GM23338 (cell line): ENCODE results near the gene IGDCC3. TPM values are rescaled to one million over a fixed set of nuclear protein-coding genes. Genes with fewer than 3 reads are reported as not detected.

Experiments
- ATAC-seq: fragments of 200-7000 bp; cut with Tn5 transposase; 3 replicates; pipeline ENCODE4 v1.9.1; 2020
- DNase-seq: peaks from one replicate; pipeline ENCODE4 v3.0.0-alpha.2; 2015; ENCODE audit warnings: low spot score
- H2AFZ ChIP-seq: fragments of 200-600 bp; sonication (generic); 2 replicates; pipeline ENCODE4 v1.8.0; 2016; ENCODE audit warnings: antibody characterized with exemption, mild to moderate bottlenecking, moderate library complexity
- H3F3A ChIP-seq: fragments of 200-600 bp; sonication (generic); replicated peaks from 2 replicates; pipeline ENCODE4 v1.8.0; 2017; ENCODE audit warnings: antibody characterized with exemption, mixed run types, low read depth
- H3K27ac ChIP-seq: fragments of 200-600 bp; sonication (generic); 2 replicates; pipeline ENCODE4 v1.6.1; 2016; ENCODE audit warnings: low read depth
- H3K27me3 ChIP-seq: fragments of 200-600 bp; sonication (generic); 2 replicates; pipeline ENCODE4 v1.8.0; 2016; ENCODE audit warnings: mild to moderate bottlenecking, mixed run types, moderate library complexity; ENCODE audit not compliant: insufficient read depth
- H3K36me3 ChIP-seq: fragments of 200-600 bp; sonication (generic); 2 replicates; pipeline ENCODE4 v1.8.0; 2016; ENCODE audit warnings: mild to moderate bottlenecking; ENCODE audit not compliant: insufficient read depth
- H3K4me1 ChIP-seq: fragments of 200-600 bp; sonication (generic); 2 replicates; pipeline ENCODE4 v1.8.0; 2016; ENCODE audit warnings: mild to moderate bottlenecking, moderate library complexity; ENCODE audit not compliant: insufficient read depth
- H3K4me2 ChIP-seq: fragments of 200-600 bp; sonication (generic); 2 replicates; pipeline ENCODE4 v1.7.1; 2017; ENCODE audit warnings: mixed run types
- H3K4me3 ChIP-seq: fragments of 200-600 bp; sonication (generic); 2 replicates; pipeline ENCODE4 v1.6.1; 2016; ENCODE audit warnings: mixed run types
- H3K79me2 ChIP-seq: fragments of 200-600 bp; sonication (generic); replicated peaks from 2 replicates; pipeline ENCODE4 v1.8.0; 2017; ENCODE audit warnings: mild to moderate bottlenecking; ENCODE audit not compliant: insufficient read depth
- H3K9me2 ChIP-seq: fragments of 200-600 bp; sonication (generic); 2 replicates; pipeline ENCODE4 v1.8.0; 2017; ENCODE audit not compliant: insufficient read depth
- H4K20me1 ChIP-seq: fragments of 200-600 bp; sonication (generic); replicated peaks from 2 replicates; pipeline ENCODE4 v1.8.0; 2017; ENCODE audit warnings: mild to moderate bottlenecking; ENCODE audit not compliant: insufficient read depth
- H3K27ac Mint-ChIP-seq: 2 replicates; pipeline ENCODE4 v1.8.0; 2020; ENCODE audit warnings: inconsistent platforms, mild to moderate bottlenecking, moderate library complexity, mixed read lengths
- H3K27me3 Mint-ChIP-seq: 3 replicates; pipeline ENCODE4 v1.8.0; 2022; ENCODE audit warnings: low read depth, mild to moderate bottlenecking, moderate library complexity, mixed read lengths, inconsistent platforms; ENCODE audit not compliant: insufficient read depth, poor library complexity
- H3K36me3 Mint-ChIP-seq: 3 replicates; pipeline ENCODE4 v1.8.0; 2021; ENCODE audit warnings: low read depth, mild to moderate bottlenecking, inconsistent platforms, moderate library complexity, mixed read lengths
- H3K4me1 Mint-ChIP-seq: 3 replicates; pipeline ENCODE4 v1.8.0; 2020; ENCODE audit warnings: mild to moderate bottlenecking, inconsistent platforms, mixed read lengths
- H3K4me3 Mint-ChIP-seq: 3 replicates; pipeline ENCODE4 v1.8.0; 2021; ENCODE audit warnings: moderate library complexity, mild to moderate bottlenecking, inconsistent platforms, mixed read lengths
- H3K9me3 Mint-ChIP-seq: 3 replicates; pipeline ENCODE4 v1.8.0; 2020; ENCODE audit warnings: moderate library complexity, mild to moderate bottlenecking, inconsistent platforms, mixed read lengths
- CREB1 ChIP-seq: fragments of 250-450 bp; sonication (Bioruptor Pico); IDR thresholded peaks from 2 replicates; pipeline ENCODE4 v1.5.0; 2020; ENCODE audit warnings: low read depth, mild to moderate bottlenecking, moderate library complexity
- ETS1 ChIP-seq: IDR thresholded peaks from 2 replicates; pipeline ENCODE4 v1.6.1; 2016; ENCODE audit warnings: antibody characterized with exemption
- EZH2phosphoT487 ChIP-seq: fragments of 200-600 bp; sonication (generic); IDR thresholded peaks from one replicate; pipeline ENCODE4 v1.8.1; 2018; ENCODE audit warnings: antibody characterized with exemption; ENCODE audit not compliant: unreplicated experiment
- JUNB ChIP-seq: IDR thresholded peaks from one replicate; pipeline ENCODE4 v1.6.1; 2016; ENCODE audit warnings: antibody characterized with exemption; ENCODE audit not compliant: unreplicated experiment
- NANOG ChIP-seq: IDR thresholded peaks from 2 replicates; pipeline ENCODE4 v1.6.1; 2016; ENCODE audit warnings: antibody characterized with exemption, borderline replicate concordance
- POLR2AphosphoS5 ChIP-seq: IDR thresholded peaks from 2 replicates; pipeline ENCODE4 v1.6.1; 2016; ENCODE audit warnings: antibody characterized with exemption, low read depth
- STAT1 ChIP-seq: IDR thresholded peaks from one replicate; pipeline ENCODE4 v1.6.1; 2016; ENCODE audit warnings: antibody characterized with exemption; ENCODE audit not compliant: unreplicated experiment
- ZNF331 ChIP-seq: fragments of 250-450 bp; sonication (Bioruptor Pico); IDR thresholded peaks from 2 replicates; pipeline ENCODE4 v1.5.0; 2020; ENCODE audit warnings: low read depth, mild to moderate bottlenecking, moderate library complexity
- ZNF462 ChIP-seq: fragments of 250-450 bp; sonication (Bioruptor Pico); IDR thresholded peaks from 2 replicates; pipeline ENCODE4 v1.5.0; 2020; ENCODE audit warnings: mild to moderate bottlenecking, moderate library complexity
- polyA plus RNA-seq: library from polyadenylated mRNA; unstranded; fragments of >200 nt; fragmentation: Nextera tagmentation; extraction: Ambion mirVana; gene quantifications from 2 replicates; pipeline ENCODE4 v1.2.1, GENCODE V29; 2016
- total RNA-seq: library from RNA; depleted of rRNA; stranded (reverse); fragments of >200 nt; shearing (Covaris generic); gene quantifications from 2 replicates; pipeline ENCODE4 v1.2.3, GENCODE V29; 2014
- TF ChIP-seq, protein P1 (sequence below): IDR thresholded peaks from one replicate; pipeline ENCODE4 v1.6.1; 2018; ENCODE audit warnings: antibody characterized with exemption; ENCODE audit not compliant: unreplicated experiment

Gene IGDCC3
- total and polyA plus RNA-seq, 2 experiments from 2014 or later, result 15.3 to 30.7 TPM

DNA sequence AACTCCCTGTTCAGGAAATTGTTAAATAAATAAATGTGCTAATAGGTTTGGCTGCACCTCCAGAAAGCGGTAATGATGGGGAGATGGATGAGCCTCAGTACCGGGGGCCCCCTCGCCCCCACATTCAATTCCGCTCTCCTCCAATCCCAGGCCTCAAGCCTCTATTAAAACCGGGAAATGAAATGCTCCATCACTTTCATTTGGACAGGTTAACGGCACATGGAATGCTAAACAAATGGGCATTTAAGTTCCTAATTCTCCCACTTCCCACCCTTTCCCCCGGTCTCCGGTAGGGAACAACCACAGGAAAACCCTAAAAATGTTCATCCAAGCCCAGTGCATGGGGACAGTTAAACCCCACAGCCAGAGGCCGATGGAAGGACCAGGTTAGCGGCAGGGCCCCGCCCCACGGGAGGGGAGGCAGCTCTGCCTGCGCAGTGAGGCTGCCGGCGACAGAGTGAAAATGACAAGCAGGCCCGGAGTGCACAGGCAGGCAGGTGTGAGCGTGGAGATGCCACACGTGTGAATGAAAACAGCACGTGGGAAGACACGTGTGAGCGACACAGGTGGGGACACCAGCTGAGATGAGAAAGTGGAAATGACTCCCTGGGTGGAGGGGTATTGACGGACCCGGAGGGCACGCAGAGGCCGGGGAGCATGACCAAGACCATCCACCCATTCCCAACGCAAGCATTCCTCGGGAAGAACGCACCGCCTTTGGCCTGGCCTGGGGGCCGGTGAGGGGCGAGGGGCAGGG is 45.2 kb downstream of the IGDCC3 start:
- ATAC-seq (no peak), DNase-seq (no peak)
- Histone ChIP-seq H4K20me1 (no peaks in the 10 kb centered on the region; the same call in 1 of the 2 replicates), H3K27me3 (no peaks in the 10 kb centered on the region), H2AFZ (no peak overlapping the region), H3K4me1 (peaks cover 48% of the 10 kb centered on the region), H3K9me2 (no peaks in the 10 kb centered on the region), H3K79me2 (no peaks in the 10 kb centered on the region), H3K4me3 (no peak overlapping the region), H3K27ac (no peak overlapping the region), H3F3A (0 out of 2 replicates have a peak, but pooled peaks cover 9% of the 10 kb centered on the region), H3K36me3 (no peaks in the 10 kb centered on the region), H3K4me2 (no peak overlapping the region)
- Mint-ChIP-seq H3K27me3 (peaks cover 12% of the 10 kb centered on the region), H3K4me1 (peaks cover 49% of the 10 kb centered on the region), H3K9me3 (no peaks in the 10 kb centered on the region; the same call in 2 of the 3 replicates), H3K4me3 (peak overlapping the region; percentile 29; the same call in 1 of the 3 replicates), H3K36me3 (peaks cover 34% of the 10 kb centered on the region), H3K27ac (no peak overlapping the region)
- no peak for TF ChIP-seq POLR2AphosphoS5

DNA sequence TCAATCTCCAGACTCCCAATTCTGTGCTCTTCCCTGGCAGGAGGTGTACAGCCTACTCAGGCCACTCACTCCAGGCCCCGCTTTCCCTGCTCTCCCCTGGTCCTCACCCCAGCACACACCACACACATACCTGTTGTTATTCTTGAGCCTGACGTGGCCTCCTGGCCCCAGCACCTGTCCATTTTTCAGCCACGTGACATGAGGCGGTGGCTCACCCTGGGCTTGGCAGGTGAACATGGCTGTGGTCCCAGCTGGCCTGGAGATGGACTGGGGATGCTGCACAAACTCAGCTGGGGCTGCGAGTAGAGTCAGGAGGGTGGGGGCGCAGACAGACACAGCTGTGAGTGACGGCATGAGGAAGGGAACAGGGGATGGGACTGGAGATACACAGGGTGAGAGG is 46.0 kb downstream of the IGDCC3 start:
- no peak for DNase-seq
- TF ChIP-seq JUNB (no peak), STAT1 (no peak), NANOG (no peak), CREB1 (CRISPR knock-in tag) (no peak), ZNF462 (CRISPR knock-in tag) (no peak), ZNF331 (CRISPR knock-in tag) (no peak), EZH2phosphoT487 (no peak), POLR2AphosphoS5 (no peak), ETS1 (no peak)
- TF ChIP-seq, protein P1, sequence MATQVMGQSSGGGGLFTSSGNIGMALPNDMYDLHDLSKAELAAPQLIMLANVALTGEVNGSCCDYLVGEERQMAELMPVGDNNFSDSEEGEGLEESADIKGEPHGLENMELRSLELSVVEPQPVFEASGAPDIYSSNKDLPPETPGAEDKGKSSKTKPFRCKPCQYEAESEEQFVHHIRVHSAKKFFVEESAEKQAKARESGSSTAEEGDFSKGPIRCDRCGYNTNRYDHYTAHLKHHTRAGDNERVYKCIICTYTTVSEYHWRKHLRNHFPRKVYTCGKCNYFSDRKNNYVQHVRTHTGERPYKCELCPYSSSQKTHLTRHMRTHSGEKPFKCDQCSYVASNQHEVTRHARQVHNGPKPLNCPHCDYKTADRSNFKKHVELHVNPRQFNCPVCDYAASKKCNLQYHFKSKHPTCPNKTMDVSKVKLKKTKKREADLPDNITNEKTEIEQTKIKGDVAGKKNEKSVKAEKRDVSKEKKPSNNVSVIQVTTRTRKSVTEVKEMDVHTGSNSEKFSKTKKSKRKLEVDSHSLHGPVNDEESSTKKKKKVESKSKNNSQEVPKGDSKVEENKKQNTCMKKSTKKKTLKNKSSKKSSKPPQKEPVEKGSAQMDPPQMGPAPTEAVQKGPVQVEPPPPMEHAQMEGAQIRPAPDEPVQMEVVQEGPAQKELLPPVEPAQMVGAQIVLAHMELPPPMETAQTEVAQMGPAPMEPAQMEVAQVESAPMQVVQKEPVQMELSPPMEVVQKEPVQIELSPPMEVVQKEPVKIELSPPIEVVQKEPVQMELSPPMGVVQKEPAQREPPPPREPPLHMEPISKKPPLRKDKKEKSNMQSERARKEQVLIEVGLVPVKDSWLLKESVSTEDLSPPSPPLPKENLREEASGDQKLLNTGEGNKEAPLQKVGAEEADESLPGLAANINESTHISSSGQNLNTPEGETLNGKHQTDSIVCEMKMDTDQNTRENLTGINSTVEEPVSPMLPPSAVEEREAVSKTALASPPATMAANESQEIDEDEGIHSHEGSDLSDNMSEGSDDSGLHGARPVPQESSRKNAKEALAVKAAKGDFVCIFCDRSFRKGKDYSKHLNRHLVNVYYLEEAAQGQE, result no peak

More for the DNA sequence above, 46.0 kb downstream of the IGDCC3 start:
- H3K4me3 ChIP-seq, result no peak overlapping the region
- H3K9me2 ChIP-seq, result no peaks in the 10 kb centered on the region
- peaks cover 40% of the 10 kb centered on the region for H3K4me1 ChIP-seq
- H3K4me2 ChIP-seq, result no peak overlapping the region
- Mint-ChIP-seq H3K27me3 (peaks cover 10% of the 10 kb centered on the region), H3K36me3 (peaks cover 34% of the 10 kb centered on the region), H3K4me1 (peaks cover 46% of the 10 kb centered on the region), H3K4me3 (no peak overlapping the region), H3K9me3 (no peaks in the 10 kb centered on the region; the same call in 2 of the 3 replicates), H3K27ac (no peak overlapping the region)
- no peak overlapping the region for H3K27ac ChIP-seq
- H3K36me3 ChIP-seq, result no peaks in the 10 kb centered on the region
- H3K27me3 ChIP-seq, result no peaks in the 10 kb centered on the region
- no peaks in the 10 kb centered on the region; the same call in 1 of the 2 replicates for H4K20me1 ChIP-seq
- 0 out of 2 replicates have a peak, but pooled peaks cover 9% of the 10 kb centered on the region for H3F3A ChIP-seq
- no peak for ATAC-seq
- no peaks in the 10 kb centered on the region for H3K79me2 ChIP-seq
- no peak overlapping the region for H2AFZ ChIP-seq
